CD4-positive, alpha-beta T cell (primary cell): ENCODE data around the gene ACTBL2. TPM values are rescaled to one million over a fixed set of nuclear protein-coding genes. Genes with fewer than 3 reads are reported as not detected.

Experiments
- ATAC-seq: fragments of 200-7000 bp; cut with Tn5 transposase; one replicate; pipeline ENCODE4 v1.10.0; 2022; ENCODE audit warnings: mild to moderate bottlenecking; ENCODE audit not compliant: poor library complexity
- CTCF ChIA-PET: fragments of 350-600 bp; sonication (Branson Sonifier 250); formaldehyde crosslinking; loops from one replicate; lab custom pipeline; 2021; ENCODE audit warnings: antibody characterized with exemption, inconsistent platforms; lab: Charles Lee
- POLR2A ChIA-PET: fragments of 350-600 bp; sonication (Branson Sonifier 250); formaldehyde crosslinking; loops from one replicate; lab custom pipeline; 2021; ENCODE audit warnings: antibody characterized with exemption, inconsistent platforms; lab: Charles Lee
- DNase-seq, 14 experiments: peaks; one replicate each; pipeline ENCODE4 v3.0.0-alpha.2; 2013 to 2020; ENCODE audit warnings: mixed read lengths in 2 of 14
- H3K27ac ChIP-seq, 2 donors: one replicate each; pipeline versions ENCODE4 v1.5.1 to v1.7.0; 2013; ENCODE audit warnings: low read length in 2 of 2, low read depth in 1 of 2, mild to moderate bottlenecking in 1 of 2
- H3K27me3 ChIP-seq, 2 experiments: 1 replicate in 1 of 2; 2 replicates in 1 of 2; pipeline versions ENCODE4 v1.6.1 to v1.7.0; 2013; ENCODE audit warnings: low read length in 2 of 2, control low read depth in 1 of 2, mild to moderate bottlenecking in 1 of 2, moderate library complexity in 1 of 2; ENCODE audit not compliant: insufficient read depth in 2 of 2, control insufficient read depth in 1 of 2
- H3K36me3 ChIP-seq: one replicate; pipeline ENCODE4 v1.6.1; 2013; ENCODE audit warnings: low read length, control low read depth; ENCODE audit not compliant: insufficient read depth
- H3K4me1 ChIP-seq: one replicate; pipeline ENCODE4 v1.6.1; 2013; ENCODE audit warnings: low read length, control low read depth; ENCODE audit not compliant: insufficient read depth
- H3K4me3 ChIP-seq: one replicate; pipeline ENCODE4 v1.5.1; 2013; ENCODE audit warnings: mild to moderate bottlenecking, low read length, moderate library complexity
- H3K9me3 ChIP-seq, 2 experiments: 1 replicate in 1 of 2; 2 replicates in 1 of 2; pipeline versions ENCODE4 v1.6.1 to v1.7.0; 2013; ENCODE audit warnings: low read length in 2 of 2, mild to moderate bottlenecking in 2 of 2, control low read depth in 1 of 2, moderate library complexity in 1 of 2; ENCODE audit not compliant: control insufficient read depth in 1 of 2, insufficient read depth in 1 of 2
- H3K27ac Mint-ChIP-seq: one replicate; pipeline ENCODE4 v1.8.0; 2020; ENCODE audit warnings: mixed read lengths
- H3K27me3 Mint-ChIP-seq: one replicate; pipeline ENCODE4 v1.8.0; 2021; ENCODE audit warnings: mixed read lengths
- H3K36me3 Mint-ChIP-seq: one replicate; pipeline ENCODE4 v1.8.0; 2021; ENCODE audit warnings: low read depth, mixed read lengths
- H3K4me1 Mint-ChIP-seq: one replicate; pipeline ENCODE4 v1.8.0; 2021; ENCODE audit warnings: low read depth, mixed read lengths
- H3K4me3 Mint-ChIP-seq: one replicate; pipeline ENCODE4 v1.8.0; 2020; ENCODE audit warnings: mild to moderate bottlenecking, mixed read lengths
- H3K9me3 Mint-ChIP-seq: one replicate; pipeline ENCODE4 v1.8.0; 2020; ENCODE audit warnings: mixed read lengths
- intact Hi-C, 2 experiments: fragments of 100-400 bp; cut with DNase I in 1 of 2; cut with micrococcal nuclease in 1 of 2; formaldehyde crosslinking; loops; one replicate each; pipeline versions ENCODE4 v1.15.1 to v1.9.0; 2023 to 2025; cut with DNase I, micrococcal nuclease
- total RNA-seq, 174 experiments: library from RNA in 2 of 174; stranded (reverse) in 2 of 174; gene quantifications; one replicate each; pipeline ENCODE4 v1.2.3 and lab custom pipeline; 2021 to 2026
- TF ChIP-seq, protein P1 (sequence below): fragments of 200-600 bp; IDR thresholded peaks from one replicate; pipeline ENCODE4 v1.8.0; 2022; ENCODE audit warnings: antibody characterized with exemption, mild to moderate bottlenecking

The ACTBL2 gene
- total RNA-seq, 2 experiments from 2014 or later: not detected

DNA sequence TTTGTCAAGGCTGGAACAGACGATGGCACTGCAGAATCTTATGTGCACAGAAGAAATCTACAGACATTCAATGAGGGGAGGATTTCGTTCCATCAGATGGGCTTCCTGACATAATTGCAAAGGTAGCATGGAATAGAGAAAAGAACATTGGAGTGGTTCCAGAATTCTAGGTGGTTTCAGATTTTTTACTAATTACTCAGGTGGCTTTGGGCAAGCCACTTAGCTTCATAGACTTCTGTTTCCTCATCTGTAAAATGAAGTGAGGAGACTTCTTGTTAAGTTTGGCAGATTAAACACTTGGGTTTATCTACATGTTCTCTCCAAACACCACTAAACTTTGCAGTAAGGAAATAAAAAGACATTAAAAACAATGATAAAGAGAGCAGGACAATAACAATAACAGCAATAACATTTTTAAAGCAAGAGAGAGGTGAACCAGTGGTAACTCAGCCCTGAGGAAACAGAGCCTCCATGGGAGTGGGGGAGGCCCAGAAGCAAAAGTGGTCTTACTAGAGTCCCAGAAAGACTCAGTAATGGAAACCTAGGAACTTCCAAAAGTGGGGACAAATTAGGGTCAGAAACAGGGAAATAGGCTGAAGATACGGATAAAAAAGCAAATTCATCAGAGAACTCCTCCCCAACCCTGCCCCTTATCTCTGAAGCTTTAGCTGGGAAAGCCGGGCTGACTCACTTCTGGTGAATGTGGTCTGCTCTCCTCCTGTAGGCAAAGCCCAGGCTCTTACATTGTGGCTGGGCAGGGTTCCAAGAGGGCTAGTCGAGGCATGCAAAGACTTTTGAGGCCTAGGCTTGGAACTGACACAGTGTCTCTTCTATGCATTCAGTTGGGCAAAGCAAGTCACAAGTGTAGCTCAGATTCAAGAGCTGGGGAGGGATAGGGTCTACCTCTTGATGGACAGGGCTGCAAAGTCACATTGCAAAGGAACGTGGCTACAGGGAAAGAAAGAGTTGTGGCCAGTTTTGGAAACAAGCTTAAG is 11.8 kb upstream of the ACTBL2 start:
- Histone ChIP-seq H3K9me3 (no peaks in the 10 kb centered on the region), H3K27me3 (no peaks in the 10 kb centered on the region), H3K4me1 (peaks cover 18% of the 10 kb centered on the region), H3K36me3 (no peaks in the 10 kb centered on the region), H3K4me3 (no peak overlapping the region), H3K27ac (peak overlapping the region; percentile 45 to 74)
- H3K4me1 Mint-ChIP-seq: peaks cover 42% of the 10 kb centered on the region
- CTCF ChIA-PET: no interaction called here
- intact Hi-C loops: loop anchor here in 1 of 2 experiments (10.0 kb wide), 1 partner anchor 590 kb away; the partner anchor contains the start of gene SETD9
- POLR2A ChIA-PET: interaction anchor here (0.8 to 1.9 kb wide), 6 partner anchors 7 to 966 kb away, joined by 3 to 6 read pairs (median 6); no protein-coding TSS in a partner anchor
- peak overlapping the region; percentile 92 for H3K27ac Mint-ChIP-seq
- TF ChIP-seq, protein P1, sequence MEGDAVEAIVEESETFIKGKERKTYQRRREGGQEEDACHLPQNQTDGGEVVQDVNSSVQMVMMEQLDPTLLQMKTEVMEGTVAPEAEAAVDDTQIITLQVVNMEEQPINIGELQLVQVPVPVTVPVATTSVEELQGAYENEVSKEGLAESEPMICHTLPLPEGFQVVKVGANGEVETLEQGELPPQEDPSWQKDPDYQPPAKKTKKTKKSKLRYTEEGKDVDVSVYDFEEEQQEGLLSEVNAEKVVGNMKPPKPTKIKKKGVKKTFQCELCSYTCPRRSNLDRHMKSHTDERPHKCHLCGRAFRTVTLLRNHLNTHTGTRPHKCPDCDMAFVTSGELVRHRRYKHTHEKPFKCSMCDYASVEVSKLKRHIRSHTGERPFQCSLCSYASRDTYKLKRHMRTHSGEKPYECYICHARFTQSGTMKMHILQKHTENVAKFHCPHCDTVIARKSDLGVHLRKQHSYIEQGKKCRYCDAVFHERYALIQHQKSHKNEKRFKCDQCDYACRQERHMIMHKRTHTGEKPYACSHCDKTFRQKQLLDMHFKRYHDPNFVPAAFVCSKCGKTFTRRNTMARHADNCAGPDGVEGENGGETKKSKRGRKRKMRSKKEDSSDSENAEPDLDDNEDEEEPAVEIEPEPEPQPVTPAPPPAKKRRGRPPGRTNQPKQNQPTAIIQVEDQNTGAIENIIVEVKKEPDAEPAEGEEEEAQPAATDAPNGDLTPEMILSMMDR: no peak
- no peaks in the 10 kb centered on the region for H3K27me3 Mint-ChIP-seq
- peak; percentile 51 for ATAC-seq
- no peaks in the 10 kb centered on the region for H3K36me3 Mint-ChIP-seq
- H3K4me3 Mint-ChIP-seq: peak overlapping the region; percentile 44
- peak in 13 of 14 experiments; percentile 3 to 74 (median 20) for DNase-seq
- no peaks in the 10 kb centered on the region for H3K9me3 Mint-ChIP-seq

DNA sequence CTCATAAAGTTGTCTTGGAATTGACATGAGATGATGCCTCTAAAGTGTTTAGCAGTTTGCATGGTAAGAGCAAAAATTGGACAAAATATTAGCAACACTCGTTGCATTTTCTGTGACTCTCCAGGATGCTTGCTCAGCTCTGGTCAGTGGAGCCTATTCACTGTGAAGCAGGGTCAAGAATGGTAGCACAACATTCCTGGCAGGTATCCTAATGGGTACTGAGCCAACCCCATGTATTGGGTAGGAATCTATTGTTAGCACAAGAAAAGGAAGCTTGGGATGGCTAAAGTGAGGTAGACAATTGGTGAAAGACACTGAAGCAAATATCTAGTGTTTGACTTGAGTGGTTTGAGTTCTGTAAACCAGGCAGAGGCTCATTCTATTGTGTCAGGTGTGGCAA is 10.4 kb upstream of the ACTBL2 start:
- H3K4me3 Mint-ChIP-seq: no peak overlapping the region
- H3K27me3 ChIP-seq: no peaks in the 10 kb centered on the region
- no peaks in the 10 kb centered on the region for H3K9me3 ChIP-seq
- H3K27ac ChIP-seq: no peak overlapping the region
- no peaks in the 10 kb centered on the region for H3K9me3 Mint-ChIP-seq
- H3K36me3 Mint-ChIP-seq: no peaks in the 10 kb centered on the region
- TF ChIP-seq, protein P1: no peak
- no peak overlapping the region for H3K27ac Mint-ChIP-seq
- peaks cover 28% of the 10 kb centered on the region for H3K4me1 Mint-ChIP-seq
- no peaks in the 10 kb centered on the region for H3K27me3 Mint-ChIP-seq
- CTCF ChIA-PET: no interaction called here
- POLR2A ChIA-PET: no interaction called here
- H3K4me3 ChIP-seq: no peak overlapping the region
- peaks cover 18% of the 10 kb centered on the region for H3K4me1 ChIP-seq
- H3K36me3 ChIP-seq: no peaks in the 10 kb centered on the region
- intact Hi-C loops: loop anchor here in 1 of 2 experiments (10.0 kb wide), 1 partner anchor 588 kb away; the partner anchor contains the start of gene SETD9
- DNase-seq (no peak), ATAC-seq (no peak)

DNA sequence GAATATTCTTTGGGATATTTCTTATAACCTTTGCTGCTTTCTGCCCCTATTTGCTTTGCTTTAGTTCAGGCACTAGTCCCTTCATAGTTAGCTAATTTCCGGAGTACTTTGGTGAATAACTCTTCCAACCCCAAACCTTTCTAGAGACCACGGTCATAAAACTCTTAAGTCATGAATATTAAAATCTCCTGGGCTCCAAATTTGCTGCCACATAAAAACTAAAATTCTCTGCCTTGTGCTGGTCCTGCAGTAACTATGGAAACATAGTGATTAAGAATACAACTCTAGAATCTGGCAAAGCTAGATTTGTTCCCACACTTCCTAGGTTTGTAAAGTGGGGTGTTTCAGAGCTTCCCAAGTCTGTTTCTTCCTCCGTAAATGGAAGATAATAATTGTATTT is 10.0 kb upstream of the ACTBL2 start:
- ChIA-PET POLR2A (no interaction called here), CTCF (no interaction called here)
- peaks cover 18% of the 10 kb centered on the region for H3K4me1 ChIP-seq
- H3K36me3 ChIP-seq: no peaks in the 10 kb centered on the region
- no peak overlapping the region for H3K4me3 ChIP-seq
- H3K9me3 Mint-ChIP-seq: no peaks in the 10 kb centered on the region
- no peak for ATAC-seq
- H3K36me3 Mint-ChIP-seq: no peaks in the 10 kb centered on the region
- H3K9me3 ChIP-seq: no peaks in the 10 kb centered on the region
- peaks cover 28% of the 10 kb centered on the region for H3K4me1 Mint-ChIP-seq
- no peak for DNase-seq
- TF ChIP-seq, protein P1: no peak
- no peak overlapping the region for H3K27ac ChIP-seq
- no peak overlapping the region for H3K27ac Mint-ChIP-seq
- intact Hi-C loops: loop anchor here in 1 of 2 experiments (10.0 kb wide), 1 partner anchor 588 kb away; the partner anchor contains the start of gene SETD9
- no peaks in the 10 kb centered on the region for H3K27me3 Mint-ChIP-seq
- H3K4me3 Mint-ChIP-seq: no peak overlapping the region
- H3K27me3 ChIP-seq: no peaks in the 10 kb centered on the region
